ENCODE data around the gene FASN.

Gene FASN

GRCh38 chr17:82037889-82038195, 60.2 kb downstream of the FASN start:
- no peak for DNase-seq

GRCh38 chr17:82037092-82037888, 60.7 kb downstream of the FASN start, which contains the start of gene DCXR:
DCXR (minus strand) TSS chr17:82037697; CDS start chr17:82037682, 15 bp downstream.
- peak; percentile 97 for DNase-seq
- in situ Hi-C loops (cut with HindIII; ENCODE audit: low pct_ligation_motif_present, low pct_unique_long_range_greater_than_20kb, low sequenced_read_pairs) = no loop called here

More at GRCh38 chr17:82037889-82038195, 60.2 kb downstream of the FASN start:
- in situ Hi-C loops (cut with HindIII; ENCODE audit: low pct_ligation_motif_present, low pct_unique_long_range_greater_than_20kb, low sequenced_read_pairs) = no loop called here

DNA sequence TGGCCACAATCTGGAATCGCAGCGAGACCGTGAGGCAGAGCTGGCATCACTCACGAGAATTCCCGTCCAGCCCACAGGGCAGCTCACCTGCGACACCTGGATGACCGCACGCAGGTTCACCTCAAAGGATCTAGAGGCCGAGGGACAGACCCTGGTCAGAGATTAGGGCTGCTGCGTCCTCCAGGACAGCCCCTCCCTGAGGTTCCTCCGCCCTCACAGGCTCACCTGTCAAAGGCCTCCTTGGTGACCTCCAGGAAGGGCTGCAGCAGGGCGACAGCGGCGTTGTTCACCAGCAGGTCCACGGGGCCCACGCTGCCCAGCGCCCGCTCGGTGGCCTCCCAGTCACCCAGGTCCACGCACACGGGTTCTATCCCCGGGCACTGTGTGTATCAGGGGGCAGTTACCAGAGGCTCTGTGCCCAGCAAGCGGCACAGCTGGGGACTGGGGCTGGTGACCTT, 61.4 kb downstream of the FASN start:
- no peak for DNase-seq
- in situ Hi-C loops (cut with HindIII; ENCODE audit: low pct_ligation_motif_present, low pct_unique_long_range_greater_than_20kb, low sequenced_read_pairs) = no loop called here

- no peak for DNase-seq
- in situ Hi-C loops (cut with HindIII; ENCODE audit: low pct_ligation_motif_present, low pct_unique_long_range_greater_than_20kb, low sequenced_read_pairs) = no loop called here
These were observed 61.9 kb downstream of the FASN start for GRCh38 chr17:82035956-82036633.

DNA sequence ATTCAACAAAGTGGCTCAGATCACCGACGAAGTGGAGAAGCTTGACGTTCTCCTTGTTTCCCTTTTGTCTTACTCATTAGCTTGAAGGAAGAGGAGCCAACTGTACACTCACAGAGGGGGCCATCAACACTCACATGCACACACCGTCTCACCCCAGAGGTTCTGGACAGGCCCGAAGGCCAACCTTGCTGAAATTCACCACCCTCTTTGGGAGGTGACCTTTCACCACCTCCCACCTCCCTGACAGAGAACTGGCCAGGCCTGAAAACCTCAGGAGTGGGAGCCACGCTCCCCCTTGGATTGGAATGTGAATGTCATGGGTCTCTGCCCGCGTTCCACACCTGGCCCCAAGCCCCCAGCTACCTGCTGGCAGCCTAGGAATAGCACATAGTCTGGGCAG, 62.5 kb downstream of the FASN start:
- in situ Hi-C loops (cut with HindIII; ENCODE audit: low pct_ligation_motif_present, low pct_unique_long_range_greater_than_20kb, low sequenced_read_pairs) = no loop called here
- no peak for DNase-seq

- no peak for DNase-seq
- in situ Hi-C loops (cut with HindIII; ENCODE audit: low pct_ligation_motif_present, low pct_unique_long_range_greater_than_20kb, low sequenced_read_pairs) = no loop called here
These were observed 63.5 kb downstream of the FASN start for GRCh38 chr17:82034371-82035011.

- DNase-seq = no peak
- in situ Hi-C loops (cut with HindIII; ENCODE audit: low pct_ligation_motif_present, low pct_unique_long_range_greater_than_20kb, low sequenced_read_pairs) = no loop called here
These were observed 64.5 kb downstream of the FASN start for GRCh38 chr17:82033359-82034085.

- in situ Hi-C loops (cut with HindIII; ENCODE audit: low pct_ligation_motif_present, low pct_unique_long_range_greater_than_20kb, low sequenced_read_pairs) = no loop called here
- no peak for DNase-seq
These were observed 66.0 kb downstream of the FASN start for GRCh38 chr17:82031885-82032627.

DNA sequence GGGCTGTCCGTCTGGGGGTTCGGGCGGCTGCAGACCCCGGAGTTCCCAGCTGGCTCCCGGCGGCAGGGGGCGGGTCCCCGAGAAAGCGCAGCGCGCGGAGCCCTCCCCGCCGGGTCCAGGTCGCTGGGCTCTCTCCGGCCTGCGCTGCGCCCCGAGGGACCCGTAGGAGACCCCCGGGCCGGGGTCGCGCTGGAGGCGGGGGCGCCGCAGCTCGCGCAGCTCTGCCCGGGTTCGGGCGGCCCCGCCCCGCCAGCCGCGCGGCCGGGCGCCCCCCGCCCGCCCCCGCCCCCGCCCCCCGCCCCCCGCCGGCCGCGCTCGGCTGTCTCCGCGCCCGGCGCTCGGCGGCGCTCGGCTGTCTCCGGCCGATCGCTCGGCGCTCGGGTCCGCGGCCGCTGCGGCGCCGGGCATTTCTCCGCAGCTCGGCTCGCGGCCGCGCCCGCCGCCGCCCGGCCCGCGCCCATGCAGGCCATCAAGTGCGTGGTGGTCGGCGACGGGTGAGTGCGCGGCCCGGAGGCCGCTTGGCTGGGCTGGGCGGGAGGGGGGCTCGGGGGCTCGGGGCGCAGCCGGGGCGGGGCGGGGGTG, 66.6 kb downstream of the FASN start, which contains the start of gene RAC3:
Gene RAC3 (plus strand): TSS at position 376 of the 582 bp plus-strand sequence. CDS start 84 bp downstream, at position 460.
- in situ Hi-C loops (cut with HindIII; ENCODE audit: low pct_ligation_motif_present, low pct_unique_long_range_greater_than_20kb, low sequenced_read_pairs) = no loop called here

DNA sequence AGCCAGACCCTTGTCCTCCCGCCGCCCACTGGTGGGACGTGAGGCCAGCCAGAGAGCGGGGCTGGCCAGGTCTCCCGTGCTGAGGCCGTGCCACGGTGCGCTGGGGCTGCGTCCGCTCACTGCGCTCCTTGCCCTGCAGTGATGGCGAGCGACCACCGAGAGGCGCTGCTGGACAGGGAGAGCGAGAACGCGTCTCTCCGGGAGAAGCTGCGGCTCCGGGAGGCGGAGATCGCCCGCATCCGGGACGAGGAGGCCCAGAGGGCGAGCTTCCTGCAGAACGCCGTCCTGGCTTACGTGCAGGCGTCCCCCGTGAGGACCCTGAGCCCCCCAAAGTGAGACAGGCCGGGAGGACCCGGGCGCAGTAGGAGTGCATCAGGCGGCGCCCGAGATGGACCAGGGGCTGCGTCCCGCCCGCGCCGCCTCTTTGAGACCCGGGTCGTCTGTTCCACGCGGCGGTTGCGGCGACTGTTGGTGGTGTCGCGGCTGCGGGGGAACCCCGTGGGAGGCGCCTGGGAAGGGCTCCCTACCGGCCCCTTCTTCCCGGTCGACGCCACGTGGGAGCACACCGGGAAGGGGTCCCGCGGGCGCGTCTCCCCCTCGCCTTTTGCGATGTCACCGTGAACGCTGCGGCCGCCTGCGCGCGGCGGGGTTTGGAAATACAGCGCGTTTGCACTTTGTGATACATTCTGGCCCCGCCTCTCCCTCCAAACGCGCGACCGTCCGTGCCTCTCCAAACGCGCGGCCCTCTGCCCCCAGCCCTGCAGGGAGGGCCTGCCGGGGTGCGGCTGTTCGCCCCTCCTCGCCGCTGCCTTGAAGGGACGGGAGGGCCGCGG, 67.3 kb downstream of the FASN start:
- peak; percentile 89 for DNase-seq
- in situ Hi-C loops (cut with HindIII; ENCODE audit: low pct_ligation_motif_present, low pct_unique_long_range_greater_than_20kb, low sequenced_read_pairs) = no loop called here

More for the DNA sequence above, 66.6 kb downstream of the FASN start, which contains the start of gene RAC3:
- peak; percentile 54 for DNase-seq

DNA sequence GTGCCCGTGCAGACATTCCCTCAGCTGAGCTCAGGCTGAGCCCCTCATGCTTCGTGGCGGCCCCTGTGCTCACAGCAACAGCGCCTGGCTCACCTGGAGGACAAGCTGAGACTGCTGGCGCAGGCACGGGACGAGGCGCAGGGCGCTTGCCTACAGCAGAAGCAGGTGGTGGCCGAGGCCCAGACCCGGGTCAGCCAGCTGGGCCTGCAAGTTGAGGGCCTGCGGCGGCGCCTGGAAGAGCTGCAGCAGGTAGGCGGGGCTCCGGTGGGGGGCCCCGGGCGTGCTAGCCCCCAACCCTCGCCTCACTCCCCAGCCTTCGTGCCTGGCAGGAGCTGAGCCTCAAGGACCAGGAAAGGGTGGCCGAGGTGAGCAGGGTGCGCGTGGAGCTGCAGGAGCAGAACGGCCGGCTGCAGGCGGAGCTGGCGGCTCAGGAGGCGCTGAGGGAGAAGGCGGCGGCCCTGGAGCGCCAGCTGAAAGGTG, 68.0 kb downstream of the FASN start:
- in situ Hi-C loops (cut with HindIII; ENCODE audit: low pct_ligation_motif_present, low pct_unique_long_range_greater_than_20kb, low sequenced_read_pairs) = no loop called here
- no peak for DNase-seq

DNA sequence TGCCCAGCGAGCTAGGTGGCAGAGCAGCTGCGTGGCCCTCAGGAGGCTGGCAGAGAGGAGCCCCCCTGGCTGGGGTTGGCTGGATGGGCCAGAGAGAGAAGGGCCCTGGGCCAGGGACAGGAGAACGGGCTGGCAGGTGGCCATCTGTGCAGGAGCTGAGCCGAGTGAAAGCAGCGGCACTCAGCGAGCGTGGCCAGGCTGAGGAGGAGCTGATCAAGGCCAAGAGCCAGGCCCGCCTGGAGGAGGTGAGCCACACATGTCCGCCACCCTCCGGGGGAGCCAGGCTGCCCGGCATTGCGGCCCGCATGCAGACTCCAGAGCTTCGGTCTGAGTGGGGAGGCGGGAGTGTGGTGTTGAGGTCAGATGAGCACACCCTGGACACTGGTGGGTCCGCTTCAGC, 68.6 kb downstream of the FASN start:
- no peak for DNase-seq
- in situ Hi-C loops (cut with HindIII; ENCODE audit: low pct_ligation_motif_present, low pct_unique_long_range_greater_than_20kb, low sequenced_read_pairs) = no loop called here

DNA sequence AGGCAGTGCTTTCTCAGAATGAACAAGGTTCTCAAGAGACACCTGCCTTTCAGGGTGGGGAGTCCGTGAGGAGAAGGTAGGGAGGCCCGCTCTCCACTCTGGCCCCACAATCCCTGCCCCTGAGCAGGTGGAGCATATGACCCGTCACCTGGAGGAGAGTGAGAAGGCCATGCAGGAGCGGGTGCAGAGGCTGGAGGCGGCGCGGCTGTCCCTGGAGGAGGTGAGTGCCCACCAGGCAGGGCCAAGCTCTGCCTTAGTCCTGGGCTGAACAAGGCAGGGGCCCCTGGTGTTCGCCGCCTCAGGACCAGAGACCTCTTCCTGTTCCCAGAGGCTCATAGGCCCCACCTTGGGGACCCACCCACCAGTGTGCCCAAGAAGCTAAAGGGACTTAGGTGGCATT, 69.1 kb downstream of the FASN start:
- no peak for DNase-seq
- in situ Hi-C loops (cut with HindIII; ENCODE audit: low pct_ligation_motif_present, low pct_unique_long_range_greater_than_20kb, low sequenced_read_pairs) = no loop called here

Data from ACHN (cell line).